ENCODE measurements around the gene CSNK2B. TPM values are rescaled to one million over a fixed set of nuclear protein-coding genes. Genes with fewer than 3 reads are reported as not detected.
A peak's percentile ranks its signal among the peaks of the same experiment; 100 is the strongest.

The CSNK2B gene
- total and polyA plus RNA-seq, 9 of the 15 experiments (the other 6 are each of a cell fraction or from before 2014, with no cell fraction given) = 120 to 1,126 (median 529) TPM

GRCh38 chr6:31620586-31621319 lies 45.1 kb upstream of the CSNK2B start, which contains the start of gene PRRC2A (continued):
- TF ChIP-seq, protein P1, sequence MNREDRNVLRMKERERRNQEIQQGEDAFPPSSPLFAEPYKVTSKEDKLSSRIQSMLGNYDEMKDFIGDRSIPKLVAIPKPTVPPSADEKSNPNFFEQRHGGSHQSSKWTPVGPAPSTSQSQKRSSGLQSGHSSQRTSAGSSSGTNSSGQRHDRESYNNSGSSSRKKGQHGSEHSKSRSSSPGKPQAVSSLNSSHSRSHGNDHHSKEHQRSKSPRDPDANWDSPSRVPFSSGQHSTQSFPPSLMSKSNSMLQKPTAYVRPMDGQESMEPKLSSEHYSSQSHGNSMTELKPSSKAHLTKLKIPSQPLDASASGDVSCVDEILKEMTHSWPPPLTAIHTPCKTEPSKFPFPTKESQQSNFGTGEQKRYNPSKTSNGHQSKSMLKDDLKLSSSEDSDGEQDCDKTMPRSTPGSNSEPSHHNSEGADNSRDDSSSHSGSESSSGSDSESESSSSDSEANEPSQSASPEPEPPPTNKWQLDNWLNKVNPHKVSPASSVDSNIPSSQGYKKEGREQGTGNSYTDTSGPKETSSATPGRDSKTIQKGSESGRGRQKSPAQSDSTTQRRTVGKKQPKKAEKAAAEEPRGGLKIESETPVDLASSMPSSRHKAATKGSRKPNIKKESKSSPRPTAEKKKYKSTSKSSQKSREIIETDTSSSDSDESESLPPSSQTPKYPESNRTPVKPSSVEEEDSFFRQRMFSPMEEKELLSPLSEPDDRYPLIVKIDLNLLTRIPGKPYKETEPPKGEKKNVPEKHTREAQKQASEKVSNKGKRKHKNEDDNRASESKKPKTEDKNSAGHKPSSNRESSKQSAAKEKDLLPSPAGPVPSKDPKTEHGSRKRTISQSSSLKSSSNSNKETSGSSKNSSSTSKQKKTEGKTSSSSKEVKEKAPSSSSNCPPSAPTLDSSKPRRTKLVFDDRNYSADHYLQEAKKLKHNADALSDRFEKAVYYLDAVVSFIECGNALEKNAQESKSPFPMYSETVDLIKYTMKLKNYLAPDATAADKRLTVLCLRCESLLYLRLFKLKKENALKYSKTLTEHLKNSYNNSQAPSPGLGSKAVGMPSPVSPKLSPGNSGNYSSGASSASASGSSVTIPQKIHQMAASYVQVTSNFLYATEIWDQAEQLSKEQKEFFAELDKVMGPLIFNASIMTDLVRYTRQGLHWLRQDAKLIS (CRISPR knock-in tag; IDR thresholded peaks at IDR 0.05) = peak; percentile 95
- TF ChIP-seq ZNF143 (CRISPR knock-in tag; IDR thresholded peaks at IDR 0.05) (no peak), TSC22D4 (tag; IDR thresholded peaks at IDR 0.05) (no peak), DNMT1 (IDR thresholded peaks at IDR 0.05) (0 out of 2 replicates have a peak, but pooled peaks have one; percentile 52), SMAD4 (CRISPR knock-in tag; conservative IDR thresholded peaks at IDR 0.05) (peak; percentile 92)
- TF ChIP-seq, protein P2, sequence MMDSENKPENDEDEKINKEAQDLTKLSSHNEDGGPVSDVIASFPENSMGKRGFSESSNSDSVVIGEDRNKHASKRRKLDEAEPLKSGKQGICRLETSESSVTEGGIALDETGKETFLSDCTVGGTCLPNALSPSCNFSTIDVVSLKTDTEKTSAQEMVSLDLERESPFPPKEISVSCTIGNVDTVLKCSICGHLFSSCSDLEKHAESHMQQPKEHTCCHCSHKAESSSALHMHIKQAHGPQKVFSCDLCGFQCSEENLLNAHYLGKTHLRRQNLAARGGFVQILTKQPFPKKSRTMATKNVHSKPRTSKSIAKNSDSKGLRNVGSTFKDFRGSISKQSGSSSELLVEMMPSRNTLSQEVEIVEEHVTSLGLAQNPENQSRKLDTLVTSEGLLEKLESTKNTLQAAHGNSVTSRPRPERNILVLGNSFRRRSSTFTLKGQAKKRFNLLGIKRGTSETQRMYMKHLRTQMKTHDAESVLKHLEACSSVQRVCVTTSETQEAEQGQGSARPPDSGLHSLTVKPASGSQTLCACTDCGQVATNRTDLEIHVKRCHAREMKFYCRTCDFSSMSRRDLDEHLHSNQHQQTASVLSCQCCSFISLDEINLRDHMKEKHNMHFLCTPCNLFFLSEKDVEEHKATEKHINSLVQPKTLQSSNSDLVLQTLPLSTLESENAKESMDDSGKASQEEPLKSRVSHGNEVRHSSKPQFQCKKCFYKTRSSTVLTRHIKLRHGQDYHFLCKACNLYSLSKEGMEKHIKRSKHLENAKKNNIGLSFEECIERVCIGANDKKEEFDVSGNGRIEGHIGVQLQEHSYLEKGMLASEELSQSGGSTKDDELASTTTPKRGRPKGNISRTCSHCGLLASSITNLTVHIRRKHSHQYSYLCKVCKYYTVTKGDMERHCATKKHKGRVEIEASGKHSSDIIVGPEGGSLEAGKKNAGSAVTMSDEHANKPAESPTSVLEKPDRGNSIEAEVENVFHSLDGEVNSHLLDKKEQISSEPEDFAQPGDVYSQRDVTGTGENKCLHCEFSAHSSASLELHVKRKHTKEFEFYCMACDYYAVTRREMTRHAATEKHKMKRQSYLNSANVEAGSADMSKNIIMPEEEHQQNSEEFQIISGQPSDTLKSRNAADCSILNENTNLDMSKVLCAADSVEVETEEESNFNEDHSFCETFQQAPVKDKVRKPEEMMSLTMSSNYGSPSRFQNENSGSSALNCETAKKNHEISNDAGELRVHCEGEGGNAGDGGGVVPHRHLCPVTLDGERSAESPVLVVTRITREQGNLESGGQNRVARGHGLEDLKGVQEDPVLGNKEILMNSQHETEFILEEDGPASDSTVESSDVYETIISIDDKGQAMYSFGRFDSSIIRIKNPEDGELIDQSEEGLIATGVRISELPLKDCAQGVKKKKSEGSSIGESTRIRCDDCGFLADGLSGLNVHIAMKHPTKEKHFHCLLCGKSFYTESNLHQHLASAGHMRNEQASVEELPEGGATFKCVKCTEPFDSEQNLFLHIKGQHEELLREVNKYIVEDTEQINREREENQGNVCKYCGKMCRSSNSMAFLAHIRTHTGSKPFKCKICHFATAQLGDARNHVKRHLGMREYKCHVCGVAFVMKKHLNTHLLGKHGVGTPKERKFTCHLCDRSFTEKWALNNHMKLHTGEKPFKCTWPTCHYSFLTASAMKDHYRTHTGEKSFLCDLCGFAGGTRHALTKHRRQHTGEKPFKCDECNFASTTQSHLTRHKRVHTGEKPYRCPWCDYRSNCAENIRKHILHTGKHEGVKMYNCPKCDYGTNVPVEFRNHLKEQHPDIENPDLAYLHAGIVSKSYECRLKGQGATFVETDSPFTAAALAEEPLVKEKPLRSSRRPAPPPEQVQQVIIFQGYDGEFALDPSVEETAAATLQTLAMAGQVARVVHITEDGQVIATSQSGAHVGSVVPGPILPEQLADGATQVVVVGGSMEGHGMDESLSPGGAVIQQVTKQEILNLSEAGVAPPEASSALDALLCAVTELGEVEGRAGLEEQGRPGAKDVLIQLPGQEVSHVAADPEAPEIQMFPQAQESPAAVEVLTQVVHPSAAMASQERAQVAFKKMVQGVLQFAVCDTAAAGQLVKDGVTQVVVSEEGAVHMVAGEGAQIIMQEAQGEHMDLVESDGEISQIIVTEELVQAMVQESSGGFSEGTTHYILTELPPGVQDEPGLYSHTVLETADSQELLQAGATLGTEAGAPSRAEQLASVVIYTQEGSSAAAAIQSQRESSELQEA (IDR thresholded peaks at IDR 0.05; ENCODE audit: low read depth) = peak; percentile 66
- TF ChIP-seq, protein P3, sequence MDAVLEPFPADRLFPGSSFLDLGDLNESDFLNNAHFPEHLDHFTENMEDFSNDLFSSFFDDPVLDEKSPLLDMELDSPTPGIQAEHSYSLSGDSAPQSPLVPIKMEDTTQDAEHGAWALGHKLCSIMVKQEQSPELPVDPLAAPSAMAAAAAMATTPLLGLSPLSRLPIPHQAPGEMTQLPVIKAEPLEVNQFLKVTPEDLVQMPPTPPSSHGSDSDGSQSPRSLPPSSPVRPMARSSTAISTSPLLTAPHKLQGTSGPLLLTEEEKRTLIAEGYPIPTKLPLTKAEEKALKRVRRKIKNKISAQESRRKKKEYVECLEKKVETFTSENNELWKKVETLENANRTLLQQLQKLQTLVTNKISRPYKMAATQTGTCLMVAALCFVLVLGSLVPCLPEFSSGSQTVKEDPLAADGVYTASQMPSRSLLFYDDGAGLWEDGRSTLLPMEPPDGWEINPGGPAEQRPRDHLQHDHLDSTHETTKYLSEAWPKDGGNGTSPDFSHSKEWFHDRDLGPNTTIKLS (IDR thresholded peaks at IDR 0.05; ENCODE audit: borderline replicate concordance, low read depth) = 0 out of 2 replicates have a peak, but pooled peaks have one; percentile 24
